Measurements from ENCODE around the gene TAF8.
"Not testable (repeated sequence)": the region's sequence is repeated elsewhere in the genome, so short reads cannot be mapped to it uniquely, and the experiment has no call there.

Gene TAF8

GRCh38 chr6:42050297-42051267 lies at the start of gene TAF8:
Gene TAF8 (plus strand): TSS chr6:42050524. CDS start chr6:42050542, 18 bp downstream.
- FAIRE-seq (peak; percentile 94), DNase-seq (ENCODE audit: insufficient read length, low spot score) (peak; percentile 89)

DNA sequence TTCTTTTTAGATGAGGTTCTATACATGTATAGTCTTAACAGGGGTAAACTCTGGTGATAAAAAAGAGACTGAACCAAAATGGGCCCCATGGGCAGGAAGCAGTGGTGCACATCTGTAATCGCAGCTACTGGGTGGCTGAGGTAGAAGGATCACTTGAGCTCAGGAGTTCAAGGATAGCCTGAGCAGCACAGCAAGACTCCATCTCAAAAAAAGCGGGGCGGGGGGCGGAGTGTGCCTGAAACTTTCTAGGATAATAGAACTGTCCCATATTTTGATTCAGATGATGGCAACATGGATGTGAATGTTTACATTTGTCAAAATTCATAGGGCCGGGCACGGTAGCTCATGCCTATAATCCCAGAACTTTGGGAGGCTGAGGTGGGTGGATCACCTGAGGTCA lies 48.8 kb upstream of the TAF8 start:
- DNase-seq (ENCODE audit: insufficient read length, low spot score) (no peak), FAIRE-seq (no peak)

GRCh38 chr6:42003658-42004057 lies 46.7 kb upstream of the TAF8 start:
- not testable (repeated sequence) for DNase-seq (ENCODE audit: insufficient read length, low spot score); FAIRE-seq

GRCh38 chr6:42007286-42008137 lies 42.8 kb upstream of the TAF8 start:
- FAIRE-seq = peak; percentile 31
- DNase-seq (ENCODE audit: insufficient read length, low spot score) = no peak

GRCh38 chr6:42008138-42008528 lies 42.2 kb upstream of the TAF8 start:
- not testable (repeated sequence) for DNase-seq (ENCODE audit: insufficient read length, low spot score); FAIRE-seq

DNA sequence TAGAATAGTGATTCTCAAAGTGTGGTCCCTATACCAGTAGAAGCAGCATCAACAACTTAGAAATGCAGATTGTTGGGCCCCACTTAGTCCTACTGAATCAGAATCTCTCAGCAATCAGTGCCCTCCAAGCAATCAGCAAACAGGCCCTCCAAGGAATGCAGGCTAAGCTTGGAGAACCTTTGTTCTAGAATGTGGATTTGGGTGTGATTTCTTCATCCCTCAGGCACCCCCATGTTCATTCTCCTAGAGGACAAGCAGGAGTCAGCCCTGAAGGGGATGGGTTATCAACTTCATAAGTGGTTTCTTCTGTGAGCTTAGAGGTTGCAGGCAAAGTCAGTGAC lies 40.5 kb upstream of the TAF8 start:
- FAIRE-seq = peak; percentile 23
- no peak for DNase-seq (ENCODE audit: insufficient read length, low spot score)

GRCh38 chr6:42010185-42010891 lies 40.0 kb upstream of the TAF8 start:
- DNase-seq (ENCODE audit: insufficient read length, low spot score) = no peak
- peak; percentile 95 for FAIRE-seq

GRCh38 chr6:42010909-42011308 lies 39.4 kb upstream of the TAF8 start:
- DNase-seq (ENCODE audit: insufficient read length, low spot score) (no peak), FAIRE-seq (no peak)

DNA sequence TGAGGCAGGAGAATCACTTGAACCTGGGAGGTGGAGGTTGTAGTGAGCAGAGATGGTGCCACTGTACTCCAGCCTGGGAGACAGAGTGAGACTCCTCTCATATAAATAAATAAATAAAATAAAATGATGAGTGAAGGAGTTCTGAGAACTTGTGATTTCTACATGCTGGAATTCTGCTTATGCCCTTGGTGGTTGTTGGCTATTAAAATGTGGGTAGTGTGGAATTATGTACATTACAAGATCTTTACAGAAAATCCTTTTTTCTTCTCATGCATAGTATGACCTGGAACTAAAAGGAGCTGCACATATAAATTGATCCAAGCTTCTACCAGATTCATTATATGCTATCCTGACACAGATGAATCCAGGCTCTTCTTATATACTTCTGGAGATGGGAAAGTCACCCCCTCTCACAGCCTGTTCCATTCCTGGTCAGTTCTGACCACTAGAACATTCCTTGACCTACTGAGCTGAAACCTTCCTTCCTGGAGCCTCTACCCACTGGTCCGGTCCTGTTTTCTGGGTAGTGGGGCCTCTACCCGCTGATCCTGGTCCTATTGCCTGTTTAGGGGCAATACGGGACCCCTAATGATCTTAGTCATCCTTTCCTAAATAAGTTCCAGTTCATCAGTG lies 37.7 kb upstream of the TAF8 start:
- DNase-seq (ENCODE audit: insufficient read length, low spot score) = no peak
- no peak for FAIRE-seq

DNA sequence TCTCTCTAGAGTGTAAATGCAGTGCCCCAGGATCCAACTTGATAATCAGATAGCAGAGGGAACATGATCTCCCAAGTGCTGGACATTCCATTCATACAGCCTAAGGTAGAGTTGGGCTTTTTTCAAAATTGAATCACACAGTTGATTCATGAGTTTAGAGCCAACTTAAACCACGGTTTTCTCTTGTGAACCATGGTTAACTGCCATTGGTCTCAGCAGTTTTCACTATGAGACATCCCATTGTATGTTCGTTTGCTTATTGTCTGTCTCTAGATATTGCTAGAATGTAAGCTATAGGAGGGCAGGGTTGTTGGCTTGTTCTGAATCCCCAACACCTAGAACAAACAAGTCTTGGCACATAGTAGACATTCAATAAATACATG lies 37.2 kb upstream of the TAF8 start:
- FAIRE-seq (no peak), DNase-seq (ENCODE audit: insufficient read length, low spot score) (no peak)

GRCh38 chr6:42017021-42017643 lies 33.2 kb upstream of the TAF8 start:
- DNase-seq (ENCODE audit: insufficient read length, low spot score) (no peak), FAIRE-seq (peak; percentile 63)

DNA sequence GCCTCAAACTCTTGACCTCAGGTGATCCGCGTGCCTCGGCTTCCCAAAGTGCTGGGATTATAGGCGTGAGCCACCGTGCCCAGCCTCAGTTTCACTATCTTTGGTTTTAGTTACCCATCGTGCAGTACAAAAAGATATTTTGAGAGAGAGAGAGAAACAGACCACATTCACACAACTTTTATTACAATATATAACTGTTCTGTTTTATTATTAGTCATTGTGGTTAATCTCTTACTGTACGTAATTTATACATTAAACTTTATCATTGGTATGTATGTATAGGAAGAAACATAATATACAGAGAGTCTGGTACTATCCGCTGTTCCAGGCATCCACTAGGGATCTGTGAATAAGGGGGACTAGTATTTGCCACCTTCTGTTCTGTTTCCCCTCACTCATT lies 29.4 kb upstream of the TAF8 start:
- FAIRE-seq (no peak), DNase-seq (ENCODE audit: insufficient read length, low spot score) (no peak)

DNA sequence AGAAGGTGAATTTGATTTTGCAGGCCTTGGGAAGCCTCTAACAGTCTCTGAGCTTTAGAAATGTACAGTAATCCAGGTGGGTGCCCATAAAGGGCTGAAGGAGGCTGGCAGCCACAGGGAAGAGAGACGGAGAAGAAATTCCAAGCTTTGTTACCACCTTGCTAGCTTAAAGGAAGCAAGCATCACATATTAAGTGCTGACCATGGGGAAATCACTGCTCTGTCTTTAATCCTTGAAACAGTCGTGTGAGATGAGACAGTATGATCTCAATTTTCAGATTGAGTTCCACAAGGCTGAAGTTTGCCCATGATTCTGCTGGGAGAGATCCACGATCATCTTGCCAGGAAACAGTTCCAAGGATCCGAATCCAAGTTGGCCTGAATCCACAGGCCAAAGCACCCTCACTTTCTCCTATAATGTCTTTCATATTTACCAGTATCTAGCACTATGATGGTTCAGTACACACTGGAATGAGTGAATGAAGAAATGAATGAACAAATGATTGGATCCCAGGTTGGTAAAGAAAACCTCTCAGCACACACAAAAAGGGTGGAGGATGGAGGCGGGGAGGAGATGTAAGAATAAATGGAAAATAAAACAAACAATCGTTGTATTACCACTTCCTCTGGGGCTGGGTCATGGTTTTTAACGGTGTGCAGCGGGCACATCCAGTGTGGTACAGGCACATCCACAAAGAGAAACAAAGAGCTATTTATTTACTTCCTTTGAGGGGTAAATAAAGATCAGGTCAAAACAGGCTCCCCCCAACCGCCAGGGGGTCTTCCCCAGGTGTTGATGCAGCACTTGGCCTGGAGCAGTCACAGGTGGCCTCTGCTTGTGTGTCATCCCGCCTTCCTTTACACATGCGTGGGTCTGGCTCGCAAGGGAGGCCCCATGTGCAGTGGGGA lies 28.2 kb upstream of the TAF8 start:
- DNase-seq (ENCODE audit: insufficient read length, low spot score) (no peak), FAIRE-seq (peak; percentile 87)

GRCh38 chr6:42022755-42023384 lies 27.5 kb upstream of the TAF8 start:
- FAIRE-seq (no peak), DNase-seq (ENCODE audit: insufficient read length, low spot score) (no peak)

DNA sequence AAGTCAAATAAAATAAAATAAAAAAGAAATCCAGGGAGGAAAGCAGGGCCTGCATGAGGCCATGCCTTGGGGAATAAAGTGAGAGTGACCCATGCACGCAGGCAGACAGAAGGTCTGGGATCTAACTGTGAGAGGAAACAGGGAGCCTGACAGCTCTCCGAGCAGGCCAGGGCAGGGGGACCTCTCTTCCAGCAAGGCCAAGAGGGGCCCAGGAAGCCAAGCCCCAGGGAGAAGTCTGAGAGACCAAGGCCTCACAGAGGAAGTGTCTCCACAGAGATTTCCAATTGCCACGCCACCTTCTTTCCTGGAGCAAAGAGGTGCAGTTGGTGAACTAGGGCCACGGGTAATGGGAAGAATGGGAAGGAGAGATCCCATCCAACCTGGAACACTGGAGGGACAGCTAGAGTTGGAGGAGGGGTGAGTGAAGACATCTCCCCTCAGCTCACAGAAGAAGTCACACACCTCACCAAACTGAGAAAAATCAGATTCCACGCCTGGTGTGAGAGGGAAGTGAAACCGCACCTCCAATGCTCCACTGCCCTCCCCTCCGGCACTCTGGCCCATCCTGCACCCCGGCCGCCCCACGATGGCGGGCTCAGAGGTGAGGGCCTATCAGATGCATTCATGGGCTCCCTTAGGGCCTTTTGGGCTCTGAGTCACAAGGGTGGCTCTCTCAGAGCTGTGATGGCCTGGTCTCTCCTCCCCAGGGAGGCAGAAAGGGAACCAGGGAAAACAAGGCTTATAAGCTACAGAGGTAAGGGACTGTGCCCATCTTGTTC lies 25.1 kb upstream of the TAF8 start:
- peak; percentile 95 for FAIRE-seq
- DNase-seq (ENCODE audit: insufficient read length, low spot score) = no peak

- FAIRE-seq (no peak), DNase-seq (ENCODE audit: insufficient read length, low spot score) (no peak)
These were observed 24.5 kb upstream of the TAF8 start for GRCh38 chr6:42025845-42026243.

DNA sequence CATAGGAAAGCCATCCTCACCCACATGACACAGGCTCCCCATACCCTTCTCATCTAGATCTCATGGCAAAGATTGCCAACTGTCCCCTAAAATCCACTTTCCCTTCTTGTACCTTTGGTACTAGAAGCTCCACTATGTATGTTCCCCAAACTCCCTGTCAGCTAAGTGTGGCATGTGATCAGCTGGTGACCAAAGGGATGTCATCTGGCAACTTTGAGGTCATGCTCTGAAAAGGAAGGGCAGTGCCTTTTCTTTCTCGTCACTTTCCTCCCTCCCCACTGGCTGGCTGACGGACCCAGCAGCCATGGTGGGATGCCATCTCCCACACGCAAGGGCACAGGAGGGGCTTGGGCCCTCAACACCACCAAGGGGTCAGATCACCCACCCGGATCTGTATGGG lies 23.8 kb upstream of the TAF8 start:
- DNase-seq (ENCODE audit: insufficient read length, low spot score) = no peak
- FAIRE-seq = no peak
